ENCODE results near the gene ATP5PB. TPM values are rescaled to one million over a fixed set of nuclear protein-coding genes. Genes with fewer than 3 reads are reported as not detected.

ATP5PB gene
- total RNA-seq, 1 donor from 2014 or later, result 214 TPM

- Mint-ChIP-seq H3K4me1 (ENCODE audit: low read depth) (peaks cover 4% of the 10 kb centered on the region), H3K4me3 (ENCODE audit: low read depth) (no peak overlapping the region), H3K27ac (no peak overlapping the region), H3K27me3 (no peaks in the 10 kb centered on the region), H3K36me3 (ENCODE audit: insufficient read depth) (peaks cover 7% of the 10 kb centered on the region), H3K9me3 (ENCODE audit: low read depth) (no peaks in the 10 kb centered on the region)
- TF ChIP-seq, protein P1, sequence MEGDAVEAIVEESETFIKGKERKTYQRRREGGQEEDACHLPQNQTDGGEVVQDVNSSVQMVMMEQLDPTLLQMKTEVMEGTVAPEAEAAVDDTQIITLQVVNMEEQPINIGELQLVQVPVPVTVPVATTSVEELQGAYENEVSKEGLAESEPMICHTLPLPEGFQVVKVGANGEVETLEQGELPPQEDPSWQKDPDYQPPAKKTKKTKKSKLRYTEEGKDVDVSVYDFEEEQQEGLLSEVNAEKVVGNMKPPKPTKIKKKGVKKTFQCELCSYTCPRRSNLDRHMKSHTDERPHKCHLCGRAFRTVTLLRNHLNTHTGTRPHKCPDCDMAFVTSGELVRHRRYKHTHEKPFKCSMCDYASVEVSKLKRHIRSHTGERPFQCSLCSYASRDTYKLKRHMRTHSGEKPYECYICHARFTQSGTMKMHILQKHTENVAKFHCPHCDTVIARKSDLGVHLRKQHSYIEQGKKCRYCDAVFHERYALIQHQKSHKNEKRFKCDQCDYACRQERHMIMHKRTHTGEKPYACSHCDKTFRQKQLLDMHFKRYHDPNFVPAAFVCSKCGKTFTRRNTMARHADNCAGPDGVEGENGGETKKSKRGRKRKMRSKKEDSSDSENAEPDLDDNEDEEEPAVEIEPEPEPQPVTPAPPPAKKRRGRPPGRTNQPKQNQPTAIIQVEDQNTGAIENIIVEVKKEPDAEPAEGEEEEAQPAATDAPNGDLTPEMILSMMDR (IDR thresholded peaks at IDR 0.05; ENCODE audit: unreplicated experiment), result no peak
- DNase-seq (ENCODE audit: low spot score, unreplicated experiment), result no peak
These were observed 13.9 kb downstream of the ATP5PB start for GRCh38 chr1:111463029-111463683.

DNA sequence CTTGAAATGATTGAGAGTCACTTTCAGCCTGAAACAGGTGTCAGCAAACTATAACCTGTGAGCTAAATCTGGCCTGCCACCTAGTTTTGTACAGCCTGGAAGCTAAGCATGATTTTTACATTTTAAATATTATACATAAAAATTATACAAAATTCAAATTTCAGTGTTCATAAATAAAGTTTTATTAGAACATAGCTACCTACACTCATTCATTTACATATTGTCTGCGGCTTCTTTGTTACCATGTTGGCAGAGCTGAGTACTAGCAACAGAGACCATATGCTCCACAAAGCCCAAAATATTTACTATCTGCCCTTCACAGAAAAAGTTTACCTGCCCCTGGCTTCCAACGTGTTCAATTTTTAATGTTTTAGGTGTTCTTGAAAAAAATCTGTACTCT is 16.5 kb downstream of the ATP5PB start:
- H3K36me3 Mint-ChIP-seq (ENCODE audit: insufficient read depth), result peaks cover 3% of the 10 kb centered on the region
- TF ChIP-seq, protein P1 (IDR thresholded peaks at IDR 0.05; ENCODE audit: unreplicated experiment), result no peak
- H3K4me1 Mint-ChIP-seq (ENCODE audit: low read depth), result peaks cover 4% of the 10 kb centered on the region
- no peak for DNase-seq (ENCODE audit: low spot score, unreplicated experiment)
- no peaks in the 10 kb centered on the region for H3K27me3 Mint-ChIP-seq
- H3K9me3 Mint-ChIP-seq (ENCODE audit: low read depth), result no peaks in the 10 kb centered on the region
- H3K27ac Mint-ChIP-seq, result no peak overlapping the region
- no peak overlapping the region for H3K4me3 Mint-ChIP-seq (ENCODE audit: low read depth)

DNA sequence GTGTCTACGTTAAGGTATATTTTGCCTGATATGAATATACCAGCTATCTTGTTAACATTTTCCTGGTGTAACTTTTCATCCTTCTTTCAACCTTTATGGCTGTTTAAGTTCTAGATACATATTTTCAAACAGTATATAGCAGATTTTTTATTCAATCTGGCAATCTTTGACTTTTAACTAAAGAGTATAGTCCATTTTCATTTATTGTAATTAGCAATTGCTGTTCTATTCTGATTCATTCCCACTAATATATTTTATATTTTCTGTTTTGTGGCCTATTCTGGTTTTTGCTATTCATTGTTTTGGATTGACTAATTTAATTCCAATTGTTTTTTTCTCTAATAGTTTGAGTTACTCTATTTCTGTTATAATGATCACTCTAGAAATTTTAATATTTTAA is 17.2 kb downstream of the ATP5PB start:
- no peak overlapping the region for H3K27ac Mint-ChIP-seq
- TF ChIP-seq, protein P1 (IDR thresholded peaks at IDR 0.05; ENCODE audit: unreplicated experiment), result no peak
- H3K36me3 Mint-ChIP-seq (ENCODE audit: insufficient read depth), result peaks cover 3% of the 10 kb centered on the region
- H3K4me1 Mint-ChIP-seq (ENCODE audit: low read depth), result peaks cover 4% of the 10 kb centered on the region
- no peaks in the 10 kb centered on the region for H3K27me3 Mint-ChIP-seq
- DNase-seq (ENCODE audit: low spot score, unreplicated experiment), result no peak
- H3K4me3 Mint-ChIP-seq (ENCODE audit: low read depth), result no peak overlapping the region
- H3K9me3 Mint-ChIP-seq (ENCODE audit: low read depth), result no peaks in the 10 kb centered on the region

GRCh38 chr1:111467865-111468716 is 18.8 kb downstream of the ATP5PB start:
- no peak for DNase-seq (ENCODE audit: low spot score, unreplicated experiment)
- peaks cover 4% of the 10 kb centered on the region for H3K4me1 Mint-ChIP-seq (ENCODE audit: low read depth)
- TF ChIP-seq, protein P1 (IDR thresholded peaks at IDR 0.05; ENCODE audit: unreplicated experiment), result peak; percentile 18
- H3K27ac Mint-ChIP-seq, result no peak overlapping the region
- H3K36me3 Mint-ChIP-seq (ENCODE audit: insufficient read depth), result peaks cover 7% of the 10 kb centered on the region
- H3K27me3 Mint-ChIP-seq, result no peaks in the 10 kb centered on the region
- no peak overlapping the region for H3K4me3 Mint-ChIP-seq (ENCODE audit: low read depth)
- H3K9me3 Mint-ChIP-seq (ENCODE audit: low read depth), result no peaks in the 10 kb centered on the region

DNA sequence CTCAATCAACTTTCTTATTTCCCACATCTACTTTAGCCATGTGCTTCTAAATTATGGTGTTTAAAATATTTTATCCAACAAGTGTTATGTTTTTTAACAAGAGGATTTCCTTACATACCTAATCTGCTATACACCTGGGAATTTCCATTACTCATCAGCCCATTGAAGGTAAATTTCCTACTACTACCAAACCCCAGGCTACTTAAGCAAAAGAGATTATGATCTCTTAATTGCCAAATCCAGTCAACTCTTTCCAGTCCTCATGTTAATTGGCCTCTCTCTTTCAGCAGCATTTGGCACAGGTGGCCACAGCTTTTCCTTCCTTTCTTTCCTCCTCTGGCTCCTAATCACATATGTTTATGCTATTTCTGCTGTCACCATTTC is 19.4 kb downstream of the ATP5PB start:
- Mint-ChIP-seq H3K4me3 (ENCODE audit: low read depth) (no peak overlapping the region), H3K27ac (no peak overlapping the region), H3K36me3 (ENCODE audit: insufficient read depth) (peaks cover 7% of the 10 kb centered on the region), H3K9me3 (ENCODE audit: low read depth) (no peaks in the 10 kb centered on the region), H3K27me3 (no peaks in the 10 kb centered on the region), H3K4me1 (ENCODE audit: low read depth) (peaks cover 2% of the 10 kb centered on the region)
- no peak for DNase-seq (ENCODE audit: low spot score, unreplicated experiment)
- TF ChIP-seq, protein P1 (IDR thresholded peaks at IDR 0.05; ENCODE audit: unreplicated experiment), result no peak

All from progenitor cell of endocrine pancreas (in vitro differentiated cells).